Spleen (tissue), 11 donors: ENCODE data around the gene BAG5. TPM values are rescaled to one million over a fixed set of nuclear protein-coding genes. Genes with fewer than 3 reads are reported as not detected.
"Not testable (repeated sequence)": the region's sequence is repeated elsewhere in the genome, so short reads cannot be mapped to it uniquely, and the experiment has no call there.

Experiments
- DNase-seq: peaks from one replicate; pipeline ENCODE4 v3.0.0-alpha.2; 2020
- H3K27ac ChIP-seq, 8 donors: fragments of 200-600 bp; sonication (generic) in 7 of 8; 1 replicate in 4 of 8; 2 replicates in 4 of 8; pipeline versions ENCODE4 v1.5.0 to v1.8.0; 2016 to 2021; ENCODE audit warnings: inconsistent platforms in 4 of 8, mild to moderate bottlenecking in 4 of 8, moderate library complexity in 1 of 8
- H3K27me3 ChIP-seq, 7 donors: fragments of 200-600 bp; sonication (generic) in 6 of 7; replicated peaks in 1 of 7; 1 replicate in 4 of 7; 2 replicates in 3 of 7; pipeline versions ENCODE4 v1.5.0 to v1.8.0; 2016 to 2021; ENCODE audit warnings: inconsistent platforms in 3 of 7, mild to moderate bottlenecking in 1 of 7
- H3K36me3 ChIP-seq, 6 donors: fragments of 200-600 bp; sonication (generic) in 5 of 6; 1 replicate in 4 of 6; 2 replicates in 2 of 6; pipeline versions ENCODE4 v1.5.0 to v1.8.0; 2016 to 2021; ENCODE audit warnings: inconsistent platforms in 2 of 6
- H3K4me1 ChIP-seq, 6 donors: fragments of 200-600 bp; sonication (generic) in 5 of 6; 1 replicate in 3 of 6; 2 replicates in 3 of 6; pipeline versions ENCODE4 v1.5.0 to v1.8.0; 2016 to 2021; ENCODE audit warnings: inconsistent platforms in 3 of 6
- H3K4me3 ChIP-seq, 8 donors: fragments of 200-600 bp; sonication (generic) in 7 of 8; 1 replicate in 4 of 8; 2 replicates in 4 of 8; pipeline versions ENCODE4 v1.5.0 to v1.8.0; 2016 to 2021; ENCODE audit warnings: inconsistent platforms in 4 of 8, mild to moderate bottlenecking in 4 of 8, moderate library complexity in 2 of 8
- H3K9me3 ChIP-seq, 8 donors: fragments of 200-600 bp; sonication (generic) in 7 of 8; 1 replicate in 4 of 8; 2 replicates in 4 of 8; pipeline versions ENCODE4 v1.5.0 to v1.8.0; 2016 to 2021; ENCODE audit warnings: inconsistent platforms in 4 of 8
- POLR2A ChIP-seq, 3 donors: fragments of 450-650 bp; IDR thresholded peaks; one replicate each; pipeline ENCODE4 v1.5.1; 2017; ENCODE audit warnings: antibody characterized with exemption in 3 of 3, mild to moderate bottlenecking in 1 of 3
- POLR2AphosphoS5 ChIP-seq, 3 donors: sonication (generic); formaldehyde crosslinking; IDR thresholded peaks; one replicate each; pipeline ENCODE4 v1.5.1; 2017; ENCODE audit warnings: antibody characterized with exemption in 3 of 3
- WGBS, 5 donors: extraction: QIAGEN DNeasy Blood & Tissue Kit in 3 of 5; methylation state at CpG; one replicate each; pipeline versions ENCODE4 v1.1.5 to v1.1.7; 2013 to 2018; 5-methylcytosine and 5-hydroxymethylcytosine counted together
- intact Hi-C: fragments of 100-400 bp; cut with DNase I; formaldehyde crosslinking; loops from one replicate; pipeline ENCODE4 v1.15.0; 2023; ENCODE audit warnings: low total_unique reads
- polyA plus RNA-seq, 3 donors: library from polyadenylated mRNA; stranded (reverse); fragments of 200-250 nt; gene quantifications; one replicate each; pipeline ENCODE4 v1.2.1, GENCODE V29; 2013
- total RNA-seq, 7 donors: library from RNA; depleted of rRNA in 3 of 7; stranded (reverse); fragments of >200 nt in 3 of 7; fragmentation: NEBNext Ultra II Directional in 4 of 7; extraction: Animal tissue kit (Norgen Biotek cat#: 25700) in 4 of 7; gene quantifications; one replicate each; pipeline versions ENCODE4 v1.1.0 to v1.2.1, GENCODE V29; 2016 to 2021
- TF ChIP-seq, protein P1 (sequence below), 11 experiments: fragments of 200-600 bp in 7 of 11; fragments of 450-650 bp in 4 of 11; sonication (generic) in 4 of 11; IDR thresholded peaks in 8 of 11; conservative IDR thresholded peaks in 3 of 11; 1 replicate in 7 of 11; 2 replicates in 4 of 11; pipeline versions ENCODE4 v1.4.0 to v1.8.0; 2016 to 2021; ENCODE audit warnings: antibody characterized with exemption in 11 of 11, inconsistent platforms in 4 of 11, mild to moderate bottlenecking in 1 of 11
- donor health status: healthy with polysubstance abuse.
- donor health status: DM: no; HTN: no; CAD: no; lungs with moderate emphysema.
- donor health status: DM: no; HTN: no; CAD: no.
- donor health status: Bipolar disorder and iron deficiency.
- donor health status: healthy.
- donor health status: DM: no; HTN: no; CAD: no.
- donor health status: DM: yes; HTN: yes; CAD: no.

Gene BAG5
- total and polyA plus RNA-seq, 10 donors, result 9.3 to 42.5 (median 29.9) TPM

DNA sequence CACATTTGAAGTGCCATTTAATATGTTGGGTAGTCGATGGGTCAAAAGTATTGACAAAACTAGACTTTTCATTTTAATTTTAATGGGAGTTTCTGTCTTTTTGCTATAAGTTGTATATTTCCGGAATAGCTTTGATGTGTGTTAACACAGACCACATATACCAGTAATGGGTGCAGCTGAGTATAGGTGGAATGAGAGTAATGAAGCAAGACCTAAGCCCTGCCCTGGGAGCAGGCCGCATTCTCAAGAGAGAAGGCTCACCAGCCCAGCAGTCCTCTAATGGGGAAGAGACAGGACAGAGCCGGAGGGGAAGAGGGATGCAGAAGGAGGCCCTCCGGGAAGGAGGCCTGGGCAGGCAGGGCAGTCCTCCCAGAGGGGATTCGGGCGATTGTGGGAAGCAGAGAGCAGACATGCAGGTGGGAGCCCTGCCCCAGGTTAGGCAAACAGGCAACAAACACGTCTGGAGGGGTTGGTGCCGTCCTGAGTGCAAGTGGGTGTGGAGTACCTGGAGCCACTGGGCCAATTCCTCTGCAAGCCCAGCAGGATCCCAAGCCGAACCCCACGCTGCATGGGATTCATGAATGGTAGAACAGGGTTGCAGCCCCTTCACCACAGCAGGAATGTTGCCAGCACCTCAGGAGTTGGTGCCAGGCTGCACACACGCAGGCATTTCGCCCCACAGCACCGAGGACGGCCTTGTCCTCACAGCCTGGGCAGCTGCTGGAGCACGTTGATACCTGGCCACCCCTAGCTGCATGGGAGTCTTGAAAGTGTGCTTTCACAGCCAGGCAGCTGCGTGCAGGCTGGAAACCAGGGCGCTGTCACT is 47.6 kb downstream of the BAG5 start:
- intact Hi-C loops, result loop anchor here (5.0 kb wide), 1 partner anchor 37 kb away; no protein-coding TSS in a partner anchor
- peaks cover 12 to 39% (median 26%) of the 10 kb centered on the region in 6 donors for H3K4me1 ChIP-seq
- 85 to 92% (median 88%) methylated on average over 16 to 18 of the region's 18 CpGs for WGBS, 5 donors

DNA sequence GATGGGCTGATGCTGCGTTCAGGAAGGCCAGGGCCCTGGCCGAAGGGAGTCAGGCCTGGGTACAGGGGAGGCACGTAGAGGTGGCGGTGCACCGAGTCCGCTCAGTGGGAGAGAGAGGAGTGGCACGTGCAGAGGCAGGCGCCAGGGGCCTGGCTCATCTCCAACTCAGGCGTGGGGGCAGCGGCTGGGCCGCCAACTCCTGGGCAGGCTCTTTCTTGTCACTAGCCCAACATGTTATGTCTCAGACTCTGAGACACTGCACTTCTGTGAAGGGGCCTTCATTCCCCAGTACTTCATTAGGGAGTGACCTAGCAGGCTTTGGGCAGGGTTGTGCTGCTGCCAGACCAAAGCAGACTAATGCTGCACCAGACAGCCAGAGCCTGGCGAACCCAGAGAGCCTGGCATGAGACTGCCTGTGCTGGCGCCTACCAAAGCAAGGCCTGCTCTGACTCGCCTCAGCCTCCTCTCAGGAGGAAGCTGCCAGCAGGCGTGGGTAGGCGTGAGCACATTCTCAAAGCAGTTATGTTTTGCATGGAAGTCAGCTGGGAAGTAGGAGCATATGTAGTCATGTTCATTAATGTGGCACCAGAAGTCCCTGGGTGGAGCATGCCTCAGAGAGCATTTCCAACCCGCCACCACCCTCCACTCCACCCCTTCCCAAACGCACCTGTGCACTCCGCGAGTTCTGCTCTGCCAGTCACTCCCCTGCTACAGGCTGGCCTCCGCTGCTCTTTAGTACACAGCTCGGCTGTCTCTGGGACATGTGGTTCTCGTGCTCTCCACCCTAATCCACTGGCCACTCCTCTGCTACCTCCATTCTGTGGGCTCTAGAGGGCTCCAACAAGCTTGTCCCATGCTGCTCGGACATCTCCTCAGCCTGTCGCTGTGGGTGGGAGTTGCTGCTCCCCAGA is 49.5 kb downstream of the BAG5 start:
- no peaks in the 10 kb centered on the region for H3K27me3 ChIP-seq
- H3K4me3 ChIP-seq, result no peak overlapping the region
- peak; percentile 66 for DNase-seq
- intact Hi-C loops, result no loop called here
- peaks cover 0 to 51% (median 9%) of the 10 kb centered on the region in 6 donors for H3K36me3 ChIP-seq
- H3K9me3 ChIP-seq, result no peaks in the 10 kb centered on the region
- H3K27ac ChIP-seq, result peak overlapping the region in 4 of 8 donors; percentile 13 to 48 (median 14)
- H3K4me1 ChIP-seq, result peaks cover 0 to 32% (median 16%) of the 10 kb centered on the region in 6 donors
- TF ChIP-seq POLR2AphosphoS5 (IDR thresholded peaks at IDR 0.05), result peak; percentile 10 to 70 (median 43)
- TF ChIP-seq, protein P1, sequence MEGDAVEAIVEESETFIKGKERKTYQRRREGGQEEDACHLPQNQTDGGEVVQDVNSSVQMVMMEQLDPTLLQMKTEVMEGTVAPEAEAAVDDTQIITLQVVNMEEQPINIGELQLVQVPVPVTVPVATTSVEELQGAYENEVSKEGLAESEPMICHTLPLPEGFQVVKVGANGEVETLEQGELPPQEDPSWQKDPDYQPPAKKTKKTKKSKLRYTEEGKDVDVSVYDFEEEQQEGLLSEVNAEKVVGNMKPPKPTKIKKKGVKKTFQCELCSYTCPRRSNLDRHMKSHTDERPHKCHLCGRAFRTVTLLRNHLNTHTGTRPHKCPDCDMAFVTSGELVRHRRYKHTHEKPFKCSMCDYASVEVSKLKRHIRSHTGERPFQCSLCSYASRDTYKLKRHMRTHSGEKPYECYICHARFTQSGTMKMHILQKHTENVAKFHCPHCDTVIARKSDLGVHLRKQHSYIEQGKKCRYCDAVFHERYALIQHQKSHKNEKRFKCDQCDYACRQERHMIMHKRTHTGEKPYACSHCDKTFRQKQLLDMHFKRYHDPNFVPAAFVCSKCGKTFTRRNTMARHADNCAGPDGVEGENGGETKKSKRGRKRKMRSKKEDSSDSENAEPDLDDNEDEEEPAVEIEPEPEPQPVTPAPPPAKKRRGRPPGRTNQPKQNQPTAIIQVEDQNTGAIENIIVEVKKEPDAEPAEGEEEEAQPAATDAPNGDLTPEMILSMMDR (IDR thresholded peaks at IDR 0.05 in 8 of 11, conservative IDR thresholded peaks at IDR 0.05 in 3 of 11), result no peak
- WGBS, 5 donors, result 68 to 86% (median 75%) methylated on average over 24 to 25 of the region's 25 CpGs

More for the DNA sequence above, 47.6 kb downstream of the BAG5 start:
- no peak overlapping the region for H3K4me3 ChIP-seq
- H3K27ac ChIP-seq, result no peak overlapping the region
- peaks cover 0 to 10% (median 0%) of the 10 kb centered on the region in 7 donors for H3K27me3 ChIP-seq
- peaks cover 0 to 33% (median 7%) of the 10 kb centered on the region in 6 donors for H3K36me3 ChIP-seq
- TF ChIP-seq POLR2A (IDR thresholded peaks at IDR 0.05) (no peak), POLR2AphosphoS5 (IDR thresholded peaks at IDR 0.05) (peak in 2 of 3 donors; percentile 5 to 52)
- no peaks in the 10 kb centered on the region for H3K9me3 ChIP-seq
- DNase-seq, result peak; percentile 51

DNA sequence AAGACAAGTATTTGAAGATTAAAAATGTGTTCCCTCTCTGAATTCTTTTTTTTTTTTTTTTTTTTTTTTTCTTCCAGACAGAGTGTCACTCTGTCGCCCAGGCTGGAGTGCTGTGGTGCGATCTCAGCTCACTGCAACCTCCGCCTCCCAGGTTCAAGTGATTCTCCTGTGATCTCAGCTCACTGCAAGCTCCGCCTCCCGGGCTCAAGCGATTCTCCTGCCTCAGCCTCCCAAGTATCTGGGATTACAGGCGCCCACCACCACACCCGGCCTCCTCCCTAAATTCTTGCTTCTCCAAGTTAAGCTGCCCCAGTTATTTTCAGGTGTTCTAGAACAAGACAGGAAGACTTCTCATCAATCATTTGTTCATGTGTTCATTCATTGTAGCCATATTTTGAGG is 50.3 kb downstream of the BAG5 start:
- H3K9me3 ChIP-seq, H3K4me3 ChIP-seq, intact Hi-C loops, H3K27me3 ChIP-seq, DNase-seq: not testable (repeated sequence)
- Histone ChIP-seq H3K4me1 (peaks cover 4 to 36% (median 18%) of the 10 kb centered on the region in 6 donors), H3K27ac (peak overlapping the region in 1 of 8 donors; percentile 14), H3K36me3 (peaks cover 0 to 59% (median 9%) of the 10 kb centered on the region in 6 donors)
- 94 to 99% (median 96%) methylated on average over 7 to 8 of the region's 8 CpGs for WGBS, 5 donors

DNA sequence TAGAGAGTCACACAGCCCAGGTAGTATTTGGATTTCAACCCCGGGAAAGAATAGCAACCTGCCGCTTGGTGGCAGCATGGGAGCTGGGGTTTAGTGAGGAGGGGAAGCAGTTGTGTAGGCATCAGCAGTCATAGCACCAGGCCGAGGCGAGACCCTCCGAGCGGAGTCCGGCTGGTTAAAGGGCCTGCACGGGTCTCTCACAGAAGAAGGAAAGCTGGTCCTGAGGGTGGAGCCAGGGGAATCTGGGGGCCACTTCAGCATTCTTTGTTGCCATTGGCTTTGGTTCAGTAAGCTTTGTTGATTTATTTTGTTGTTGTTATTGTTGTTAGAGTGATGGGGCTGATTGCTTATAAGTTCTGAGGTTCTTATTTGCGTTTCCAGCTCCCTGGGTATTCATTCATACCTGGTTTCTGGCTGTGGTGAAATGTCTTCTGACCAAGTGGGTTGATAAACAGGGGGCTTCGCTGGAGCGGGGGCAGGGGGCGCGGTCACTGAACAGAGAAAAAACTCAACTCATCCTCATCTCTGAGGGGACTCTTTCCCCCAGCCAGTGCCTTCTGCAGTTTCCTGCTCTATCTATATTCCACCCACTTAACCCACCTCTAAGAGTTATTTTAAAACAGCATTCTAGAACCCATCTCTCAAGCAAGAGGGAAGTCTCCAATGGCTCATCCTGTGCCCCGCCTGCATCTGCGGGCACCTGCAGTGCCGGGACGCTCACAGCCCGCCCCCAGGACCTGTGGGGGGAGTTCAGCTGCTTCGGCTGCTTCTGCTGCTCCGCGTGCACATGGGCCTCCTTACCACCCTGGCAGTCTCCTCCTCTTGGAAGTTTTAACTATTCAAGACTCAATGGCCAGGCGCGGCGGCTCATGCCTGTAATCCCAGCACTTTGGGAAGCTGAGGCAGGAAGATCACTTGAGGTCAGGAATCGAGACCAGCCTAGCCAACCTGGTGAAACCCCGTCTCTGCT is 51.4 kb downstream of the BAG5 start:
- no peak overlapping the region for H3K27ac ChIP-seq
- H3K4me1 ChIP-seq, result peaks cover 4 to 42% (median 22%) of the 10 kb centered on the region in 6 donors
- peak; percentile 65 for DNase-seq
- no peak overlapping the region for H3K4me3 ChIP-seq
- intact Hi-C loops, result no loop called here
- no peaks in the 10 kb centered on the region for H3K9me3 ChIP-seq
- TF ChIP-seq POLR2AphosphoS5 (IDR thresholded peaks at IDR 0.05), result peak in 1 of 3 donors; percentile 22
- TF ChIP-seq POLR2A (IDR thresholded peaks at IDR 0.05), result no peak
- peaks cover 0 to 71% (median 11%) of the 10 kb centered on the region in 6 donors for H3K36me3 ChIP-seq
- no peaks in the 10 kb centered on the region for H3K27me3 ChIP-seq
- WGBS, 5 donors, result 93 to 96% (median 95%) methylated on average over 26 of the region's 26 CpGs
